Activated CD4-positive, alpha-beta T cell treated with anti-CD3 and anti-CD28 coated beads, Interleukin-2, amount 10 ng/mL, durations not matched to agents 7 days and 5 days (primary cell): Measurements from ENCODE around the gene CFAP298. TPM values are rescaled to one million over a fixed set of nuclear protein-coding genes. Genes with fewer than 3 reads are reported as not detected.
"Not testable (repeated sequence)": the region's sequence is repeated elsewhere in the genome, so short reads cannot be mapped to it uniquely, and the experiment has no call there.

Source experiments
- CTCF ChIA-PET: fragments of 350-600 bp; sonication (Branson Sonifier 250); formaldehyde crosslinking; loops from one replicate; lab custom pipeline; 2021; ENCODE audit warnings: antibody characterized with exemption; lab: Charles Lee
- POLR2A ChIA-PET: fragments of 350-600 bp; sonication (Branson Sonifier 250); formaldehyde crosslinking; loops from one replicate; lab custom pipeline; 2021; ENCODE audit warnings: antibody characterized with exemption; lab: Charles Lee
- DNase-seq: peaks from one replicate; pipeline ENCODE4 v3.0.0-alpha.2; 2020
- H3K27ac Mint-ChIP-seq: one replicate; pipeline ENCODE4 v1.8.0; 2021; ENCODE audit warnings: mild to moderate bottlenecking, moderate library complexity, mixed read lengths
- H3K27me3 Mint-ChIP-seq: one replicate; pipeline ENCODE4 v1.8.0; 2021; ENCODE audit warnings: mixed read lengths
- H3K36me3 Mint-ChIP-seq: one replicate; pipeline ENCODE4 v1.8.0; 2021; ENCODE audit warnings: low read depth, mixed read lengths
- H3K4me1 Mint-ChIP-seq: one replicate; pipeline ENCODE4 v1.8.0; 2021; ENCODE audit warnings: mixed read lengths
- H3K4me3 Mint-ChIP-seq: one replicate; pipeline ENCODE4 v1.8.0; 2021; ENCODE audit warnings: mild to moderate bottlenecking, moderate library complexity, mixed read lengths
- H3K9me3 Mint-ChIP-seq: one replicate; pipeline ENCODE4 v1.8.0; 2021; ENCODE audit warnings: mixed read lengths
- total RNA-seq, 2 experiments: library from RNA; stranded (reverse); gene quantifications; one replicate each; pipeline ENCODE4 v1.2.3, GENCODE V29; 2021

CFAP298 gene
- total RNA-seq, 2 experiments from 2014 or later: 32.6 to 40.2 TPM

DNA sequence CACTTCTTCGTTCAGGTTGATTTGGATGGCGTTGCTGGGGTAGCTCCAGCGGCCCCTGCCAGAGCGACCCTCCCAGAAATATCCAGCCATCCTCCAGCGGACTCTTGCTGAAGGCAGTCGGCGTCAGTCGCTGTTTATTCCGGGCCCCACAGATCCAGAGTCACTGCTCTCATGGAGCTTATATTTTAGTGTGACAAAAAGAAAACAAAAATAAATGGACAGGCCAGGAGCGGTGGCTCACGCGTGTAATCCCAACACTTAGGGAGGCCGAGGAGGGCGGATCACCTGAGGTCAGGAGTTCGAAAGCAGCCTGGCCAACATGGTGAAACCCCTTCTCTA is 791 bp upstream of the CFAP298 start:
- CTCF ChIA-PET: interaction anchor here (1.2 to 2.2 kb wide), 3 partner anchors 12 to 210 kb away, joined by 3 to 15 read pairs (median 3); no protein-coding TSS in a partner anchor
- Mint-ChIP-seq H3K4me3 (peak overlapping the region; percentile 99), H3K9me3 (no peaks in the 10 kb centered on the region), H3K4me1 (peaks cover 26% of the 10 kb centered on the region), H3K27me3 (peaks cover 5% of the 10 kb centered on the region), H3K27ac (peak overlapping the region; percentile 91), H3K36me3 (peaks cover 8% of the 10 kb centered on the region)
- no peak for DNase-seq
- POLR2A ChIA-PET: interaction anchor here (0.6 kb wide), 1 partner anchor 99 kb away, joined by 3 read pairs; no protein-coding TSS in a partner anchor

GRCh38 chr21:32611471-32611997 is 643 bp downstream of the CFAP298 start:
- peak overlapping the region; percentile 99 for H3K4me3 Mint-ChIP-seq
- peak; percentile 53 for DNase-seq
- POLR2A ChIA-PET: no interaction called here
- H3K4me1 Mint-ChIP-seq: peaks cover 26% of the 10 kb centered on the region
- H3K9me3 Mint-ChIP-seq: no peaks in the 10 kb centered on the region
- peaks cover 5% of the 10 kb centered on the region for H3K27me3 Mint-ChIP-seq
- peak overlapping the region; percentile 91 for H3K27ac Mint-ChIP-seq
- peaks cover 12% of the 10 kb centered on the region for H3K36me3 Mint-ChIP-seq
- CTCF ChIA-PET: interaction anchor here (2.2 kb wide), 1 partner anchor 11 kb away, joined by 15 read pairs; no protein-coding TSS in a partner anchor

GRCh38 chr21:32610940-32611339 is 1.2 kb downstream of the CFAP298 start:
- Mint-ChIP-seq H3K4me1 (peaks cover 26% of the 10 kb centered on the region), H3K36me3 (peaks cover 15% of the 10 kb centered on the region), H3K27ac (peak overlapping the region; percentile 5), H3K4me3 (peak overlapping the region; percentile 54)
- H3K27me3 Mint-ChIP-seq, POLR2A ChIA-PET, DNase-seq, H3K9me3 Mint-ChIP-seq: not testable (repeated sequence)
- CTCF ChIA-PET: interaction anchor here (2.2 to 2.6 kb wide), 2 partner anchors 10 kb away, joined by 15 to 16 read pairs; no protein-coding TSS in a partner anchor

- POLR2A ChIA-PET: interaction anchor here (0.6 kb wide), 1 partner anchor 31 kb away, joined by 3 read pairs; no protein-coding TSS in a partner anchor
Observed at GRCh38 chr21:32608851-32609250, 3.3 kb downstream of the CFAP298 start.

GRCh38 chr21:32605469-32605868 is 6.7 kb downstream of the CFAP298 start:
- H3K9me3 Mint-ChIP-seq: no peaks in the 10 kb centered on the region
- no peak overlapping the region for H3K27ac Mint-ChIP-seq
- peaks cover 37% of the 10 kb centered on the region for H3K36me3 Mint-ChIP-seq
- H3K4me3 Mint-ChIP-seq: no peak overlapping the region
- no peaks in the 10 kb centered on the region for H3K27me3 Mint-ChIP-seq
- DNase-seq: no peak
- ChIA-PET CTCF (interaction anchor here (1.5 to 1.6 kb wide), 2 partner anchors 17 to 202 kb away, joined by 4 to 5 read pairs; no protein-coding TSS in a partner anchor), POLR2A (no interaction called here)
- H3K4me1 Mint-ChIP-seq: peaks cover 12% of the 10 kb centered on the region

More at GRCh38 chr21:32608851-32609250, 3.3 kb downstream of the CFAP298 start:
- no peaks in the 10 kb centered on the region for H3K9me3 Mint-ChIP-seq
- no peak for DNase-seq
- peaks cover 1% of the 10 kb centered on the region for H3K27me3 Mint-ChIP-seq
- H3K4me1 Mint-ChIP-seq: peaks cover 26% of the 10 kb centered on the region
- no peak overlapping the region for H3K4me3 Mint-ChIP-seq
- peaks cover 23% of the 10 kb centered on the region for H3K36me3 Mint-ChIP-seq
- H3K27ac Mint-ChIP-seq: no peak overlapping the region
- CTCF ChIA-PET: interaction anchor here (0.8 to 2.6 kb wide), 2 partner anchors 8 to 195 kb away, joined by 3 to 16 read pairs; no protein-coding TSS in a partner anchor

DNA sequence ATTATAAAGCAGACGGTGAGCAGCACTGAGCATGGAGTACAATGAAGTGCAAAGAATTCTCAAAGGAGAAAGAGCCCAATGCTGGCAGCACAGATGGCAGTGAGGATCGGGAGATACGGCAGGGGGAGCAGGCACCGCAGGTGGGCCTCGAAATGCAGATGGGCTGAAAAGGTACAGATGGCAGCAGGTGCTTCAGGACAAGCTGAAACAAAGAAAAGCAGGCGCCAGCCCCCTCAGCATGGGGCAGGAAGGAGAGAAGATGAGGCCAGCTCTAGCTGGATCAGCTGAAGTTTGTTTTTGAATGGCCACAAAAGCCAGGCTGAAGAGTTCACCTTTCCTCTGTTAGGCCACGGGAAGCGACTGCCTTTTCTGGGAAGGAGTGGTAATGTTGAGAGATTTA is 7.7 kb downstream of the CFAP298 start:
- CTCF ChIA-PET: no interaction called here
- H3K4me3 Mint-ChIP-seq: no peak overlapping the region
- DNase-seq: no peak

DNA sequence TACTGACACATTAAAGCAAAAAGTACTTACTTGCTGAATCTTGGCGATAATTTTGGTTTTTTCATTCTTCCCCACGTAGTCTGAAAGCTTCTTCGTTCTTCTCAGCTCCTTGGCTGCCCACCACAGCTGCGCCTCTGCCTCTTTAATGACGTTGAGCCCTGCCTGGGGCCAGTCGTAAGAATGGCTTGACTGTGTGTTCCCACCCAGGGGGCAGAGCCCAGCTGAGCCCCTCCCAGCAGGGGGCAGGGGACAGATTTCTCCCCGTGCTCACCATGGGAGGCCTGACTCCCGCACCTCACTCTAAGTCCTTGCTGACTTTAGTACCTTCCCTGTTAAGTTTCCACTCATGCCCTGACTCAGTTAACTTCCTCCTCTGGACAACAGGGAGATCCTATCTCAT is 9.0 kb downstream of the CFAP298 start:
- no peak overlapping the region for H3K4me3 Mint-ChIP-seq
- H3K9me3 Mint-ChIP-seq: no peaks in the 10 kb centered on the region
- H3K4me1 Mint-ChIP-seq: peaks cover 2% of the 10 kb centered on the region
- H3K36me3 Mint-ChIP-seq: peaks cover 29% of the 10 kb centered on the region
- POLR2A ChIA-PET: no interaction called here
- CTCF ChIA-PET: no interaction called here
- H3K27ac Mint-ChIP-seq: no peak overlapping the region
- no peaks in the 10 kb centered on the region for H3K27me3 Mint-ChIP-seq
- DNase-seq: no peak

More for the DNA sequence above, 7.7 kb downstream of the CFAP298 start:
- H3K27me3 Mint-ChIP-seq: no peaks in the 10 kb centered on the region
- POLR2A ChIA-PET: no interaction called here
- H3K9me3 Mint-ChIP-seq: no peaks in the 10 kb centered on the region
- no peak overlapping the region for H3K27ac Mint-ChIP-seq
- H3K4me1 Mint-ChIP-seq: peaks cover 7% of the 10 kb centered on the region
- peaks cover 35% of the 10 kb centered on the region for H3K36me3 Mint-ChIP-seq

DNA sequence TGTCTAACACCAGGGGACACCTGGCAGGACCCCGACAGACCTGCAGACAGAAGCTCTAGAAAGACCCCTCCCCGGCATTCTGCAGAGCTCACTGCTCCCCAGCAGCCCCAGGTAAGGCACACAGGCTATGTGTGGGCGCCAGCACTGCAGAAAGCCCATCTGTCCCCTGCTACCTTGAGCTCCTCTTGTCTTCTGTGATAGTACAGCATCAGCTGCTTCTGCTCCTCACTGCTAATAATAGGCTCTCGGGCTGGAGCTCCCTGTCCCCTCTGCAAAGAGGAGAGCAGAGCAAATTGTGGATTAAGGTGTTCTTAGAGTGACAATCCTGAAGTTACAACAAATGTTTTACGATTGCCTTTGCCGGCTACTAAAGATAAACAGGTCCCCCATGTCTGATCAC is 10.1 kb downstream of the CFAP298 start:
- H3K9me3 Mint-ChIP-seq: no peaks in the 10 kb centered on the region
- H3K4me1 Mint-ChIP-seq: peaks cover 2% of the 10 kb centered on the region
- peaks cover 25% of the 10 kb centered on the region for H3K36me3 Mint-ChIP-seq
- CTCF ChIA-PET: interaction anchor here (1.2 kb wide), 1 partner anchor 18 kb away, joined by 4 read pairs; no protein-coding TSS in a partner anchor
- H3K27me3 Mint-ChIP-seq: no peaks in the 10 kb centered on the region
- DNase-seq: no peak
- H3K27ac Mint-ChIP-seq: no peak overlapping the region
- H3K4me3 Mint-ChIP-seq: no peak overlapping the region
- POLR2A ChIA-PET: interaction anchor here (0.6 kb wide), 1 partner anchor 170 kb away, joined by 3 read pairs; the partner anchor contains the start of gene PAXBP1

- no peaks in the 10 kb centered on the region for H3K9me3 Mint-ChIP-seq
- no peak overlapping the region for H3K4me3 Mint-ChIP-seq
- no peak for DNase-seq
- ChIA-PET CTCF (interaction anchor here (0.6 to 2.0 kb wide), 2 partner anchors 13 to 17 kb away, joined by 3 to 15 read pairs; partner anchors contain the start of gene CFAP298), POLR2A (no interaction called here)
- no peak overlapping the region for H3K27ac Mint-ChIP-seq
- peaks cover 12% of the 10 kb centered on the region for H3K4me1 Mint-ChIP-seq
- H3K36me3 Mint-ChIP-seq: peaks cover 15% of the 10 kb centered on the region
- no peaks in the 10 kb centered on the region for H3K27me3 Mint-ChIP-seq
Observed at GRCh38 chr21:32599526-32599925, 12.7 kb downstream of the CFAP298 start.

DNA sequence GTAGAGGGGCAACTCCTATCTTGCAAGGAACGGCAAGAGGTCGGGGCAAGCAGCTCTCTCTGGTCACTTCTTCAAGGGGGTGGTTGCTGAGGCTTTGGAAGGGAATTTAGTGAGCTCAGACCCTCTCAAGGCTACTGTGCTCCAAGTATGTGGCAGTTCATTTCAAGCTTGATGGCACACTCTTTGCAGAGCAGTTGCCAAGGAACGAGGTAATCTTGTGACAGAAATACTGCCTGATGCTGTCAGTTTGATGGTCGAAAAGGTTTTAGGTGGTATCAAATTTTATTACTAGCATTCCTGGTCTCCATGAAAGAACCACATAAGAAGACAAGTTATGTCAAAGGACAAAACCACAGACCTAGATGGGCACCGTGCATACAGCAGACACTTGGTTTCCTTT is 13.1 kb downstream of the CFAP298 start:
- Mint-ChIP-seq H3K4me3 (no peak overlapping the region), H3K4me1 (peaks cover 12% of the 10 kb centered on the region), H3K27ac (no peak overlapping the region), H3K27me3 (no peaks in the 10 kb centered on the region), H3K9me3 (no peaks in the 10 kb centered on the region), H3K36me3 (peaks cover 13% of the 10 kb centered on the region)
- DNase-seq: no peak
- ChIA-PET CTCF (no interaction called here), POLR2A (no interaction called here)

DNA sequence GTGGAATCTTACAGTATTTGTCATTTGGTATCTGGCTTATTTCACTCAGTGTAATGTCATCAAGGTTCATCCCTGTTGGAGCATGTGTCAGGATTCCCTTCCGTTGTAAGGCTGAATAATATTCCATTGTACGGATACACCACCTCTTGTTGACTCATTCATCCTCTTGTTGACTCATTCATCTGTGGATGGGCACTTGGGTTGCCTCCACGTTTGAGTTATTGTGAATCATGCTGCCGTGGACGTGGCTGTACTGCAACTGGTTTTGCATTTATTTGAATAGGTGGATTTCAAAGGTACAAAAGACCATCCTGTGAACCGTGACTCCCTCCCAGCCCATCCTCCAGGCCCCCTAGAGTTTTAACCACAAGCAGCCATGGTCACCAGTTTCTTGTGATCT is 15.0 kb downstream of the CFAP298 start:
- peak overlapping the region; percentile 50 for H3K27ac Mint-ChIP-seq
- no peak for DNase-seq
- CTCF ChIA-PET: interaction anchor here (0.7 kb wide), 2 partner anchors 338 to 1215 kb away, joined by 3 to 5 read pairs; no protein-coding TSS in a partner anchor
- H3K27me3 Mint-ChIP-seq: no peaks in the 10 kb centered on the region
- POLR2A ChIA-PET: no interaction called here
- peaks cover 12% of the 10 kb centered on the region for H3K4me1 Mint-ChIP-seq
- H3K9me3 Mint-ChIP-seq: no peaks in the 10 kb centered on the region
- peaks cover 1% of the 10 kb centered on the region for H3K36me3 Mint-ChIP-seq
- no peak overlapping the region for H3K4me3 Mint-ChIP-seq

DNA sequence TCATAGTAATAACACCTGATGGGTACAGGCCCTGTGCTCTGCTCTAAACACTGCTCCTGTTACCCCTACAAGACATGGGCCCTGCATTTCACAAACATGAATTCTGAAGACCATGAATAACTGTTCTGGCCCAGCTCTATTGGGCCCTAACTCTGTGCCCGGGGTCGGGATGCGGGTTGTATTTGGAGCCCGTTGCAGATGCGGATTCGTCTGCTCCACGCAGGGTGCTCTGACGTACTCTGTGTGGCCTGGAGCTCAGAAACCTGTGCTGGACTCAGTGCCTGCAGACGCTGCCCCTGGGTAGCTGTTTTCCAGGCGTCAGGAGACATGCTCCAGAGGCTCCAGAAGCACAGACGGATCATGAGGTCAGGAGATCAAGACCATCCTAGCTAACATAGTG is 16.7 kb downstream of the CFAP298 start:
- no peak for DNase-seq
- H3K27me3 Mint-ChIP-seq: no peaks in the 10 kb centered on the region
- H3K36me3 Mint-ChIP-seq: no peaks in the 10 kb centered on the region
- ChIA-PET POLR2A (no interaction called here), CTCF (no interaction called here)
- H3K27ac Mint-ChIP-seq: no peak overlapping the region
- H3K4me1 Mint-ChIP-seq: peaks cover 12% of the 10 kb centered on the region
- no peaks in the 10 kb centered on the region for H3K9me3 Mint-ChIP-seq
- H3K4me3 Mint-ChIP-seq: no peak overlapping the region

- H3K4me3 Mint-ChIP-seq: no peak overlapping the region
- ChIA-PET CTCF (no interaction called here), POLR2A (no interaction called here)
- DNase-seq: no peak
- H3K36me3 Mint-ChIP-seq: no peaks in the 10 kb centered on the region
- H3K27me3 Mint-ChIP-seq: no peaks in the 10 kb centered on the region
- H3K27ac Mint-ChIP-seq: no peak overlapping the region
- no peaks in the 10 kb centered on the region for H3K9me3 Mint-ChIP-seq
- peaks cover 10% of the 10 kb centered on the region for H3K4me1 Mint-ChIP-seq
Observed at GRCh38 chr21:32593690-32594089, 18.5 kb downstream of the CFAP298 start.
